C4-2B (cell line): Measurements from ENCODE around the gene NHSL1.

Experiments used
- H3K27ac ChIP-seq: fragments of 450-650 bp; 2 replicates; pipeline ENCODE4 v1.5.1; 2017
- ZFX ChIP-seq: fragments of 450-650 bp; IDR thresholded peaks from 2 replicates; pipeline ENCODE4 v1.6.1; 2017
- TF ChIP-seq, protein P1 (sequence below): fragments of 450-650 bp; conservative IDR thresholded peaks from 2 replicates; pipeline ENCODE4 v1.5.1; 2017; ENCODE audit warnings: mild to moderate bottlenecking

The NHSL1 gene

DNA sequence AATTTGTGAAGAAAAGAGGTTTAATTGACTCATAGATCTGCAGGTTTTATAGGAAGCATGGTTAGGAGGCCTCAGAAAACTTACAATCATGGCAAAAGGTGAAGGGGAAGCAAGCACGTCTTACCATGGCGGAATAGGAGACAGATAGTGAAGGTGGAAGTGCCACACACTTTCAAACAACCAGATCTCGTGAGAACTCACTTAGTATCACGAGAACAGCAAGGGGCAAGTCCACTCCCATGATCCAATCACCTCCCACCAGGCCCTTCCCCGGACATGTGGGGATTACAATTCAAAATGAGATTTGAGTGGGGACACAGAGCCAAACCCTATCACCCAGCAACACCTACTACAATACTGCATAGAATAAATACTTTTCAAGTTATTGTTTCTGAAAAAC lies 102.6 kb downstream of the NHSL1 start:
- H3K27ac ChIP-seq = no peak overlapping the region
- TF ChIP-seq ZFX = no peak
- TF ChIP-seq, protein P1, sequence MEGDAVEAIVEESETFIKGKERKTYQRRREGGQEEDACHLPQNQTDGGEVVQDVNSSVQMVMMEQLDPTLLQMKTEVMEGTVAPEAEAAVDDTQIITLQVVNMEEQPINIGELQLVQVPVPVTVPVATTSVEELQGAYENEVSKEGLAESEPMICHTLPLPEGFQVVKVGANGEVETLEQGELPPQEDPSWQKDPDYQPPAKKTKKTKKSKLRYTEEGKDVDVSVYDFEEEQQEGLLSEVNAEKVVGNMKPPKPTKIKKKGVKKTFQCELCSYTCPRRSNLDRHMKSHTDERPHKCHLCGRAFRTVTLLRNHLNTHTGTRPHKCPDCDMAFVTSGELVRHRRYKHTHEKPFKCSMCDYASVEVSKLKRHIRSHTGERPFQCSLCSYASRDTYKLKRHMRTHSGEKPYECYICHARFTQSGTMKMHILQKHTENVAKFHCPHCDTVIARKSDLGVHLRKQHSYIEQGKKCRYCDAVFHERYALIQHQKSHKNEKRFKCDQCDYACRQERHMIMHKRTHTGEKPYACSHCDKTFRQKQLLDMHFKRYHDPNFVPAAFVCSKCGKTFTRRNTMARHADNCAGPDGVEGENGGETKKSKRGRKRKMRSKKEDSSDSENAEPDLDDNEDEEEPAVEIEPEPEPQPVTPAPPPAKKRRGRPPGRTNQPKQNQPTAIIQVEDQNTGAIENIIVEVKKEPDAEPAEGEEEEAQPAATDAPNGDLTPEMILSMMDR = no peak

DNA sequence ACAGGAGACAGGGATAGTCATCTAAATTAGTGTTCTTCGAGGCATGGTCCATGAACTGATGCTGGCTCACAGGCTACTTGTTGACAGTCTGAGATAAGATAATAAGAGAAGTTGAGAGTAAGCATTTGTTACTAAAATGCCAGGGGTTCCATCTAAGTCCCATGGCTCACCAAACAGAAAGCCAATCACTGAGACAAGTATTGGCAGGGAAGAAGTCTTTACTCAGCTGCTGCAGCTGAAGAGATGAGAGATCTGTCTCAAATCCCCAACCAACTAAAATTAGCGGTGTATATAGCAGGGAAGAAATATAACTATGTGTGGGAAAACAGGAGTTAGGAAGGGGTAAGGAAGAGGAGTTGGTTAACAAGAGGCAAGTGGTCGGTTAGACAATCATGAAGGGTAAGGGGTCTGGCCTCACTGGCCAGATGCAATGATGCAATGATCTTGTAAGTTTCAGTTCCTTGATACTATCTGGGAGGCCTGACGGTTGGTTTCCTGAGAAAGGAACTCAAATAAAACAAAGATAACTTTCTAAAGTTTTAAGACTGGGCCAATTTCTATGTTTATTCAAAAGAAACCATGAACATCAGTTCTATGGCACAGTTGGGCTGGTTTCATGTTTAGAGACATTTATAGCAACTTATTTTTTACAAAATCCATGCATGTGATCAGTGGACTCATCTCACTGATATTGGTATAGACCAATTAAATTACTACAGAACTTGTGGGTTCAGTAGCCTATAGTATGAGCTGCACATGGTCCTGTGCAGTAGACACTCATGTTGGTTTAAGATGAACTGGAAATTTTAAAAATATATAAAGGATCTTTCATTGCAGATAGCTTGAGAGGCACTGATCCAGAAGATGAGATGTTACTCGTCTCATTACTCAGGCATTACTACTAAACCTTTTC lies 105.2 kb downstream of the NHSL1 start:
- TF ChIP-seq, protein P1 = no peak
- TF ChIP-seq ZFX = no peak
- H3K27ac ChIP-seq = no peak overlapping the region

- H3K27ac ChIP-seq = peak overlapping the region; percentile 24; the same call in 1 of the 2 replicates
- TF ChIP-seq, protein P1 = no peak
- TF ChIP-seq ZFX = no peak
Measured at GRCh38 chr6:138389551-138389950, 109.7 kb downstream of the NHSL1 start.

- TF ChIP-seq ZFX = no peak
- TF ChIP-seq, protein P1 = peak; percentile 31
- H3K27ac ChIP-seq = peak overlapping the region; percentile 94
Measured at GRCh38 chr6:138387577-138388368, 111.5 kb downstream of the NHSL1 start.

- H3K27ac ChIP-seq = peak overlapping the region; percentile 85
- no peak for TF ChIP-seq ZFX
- TF ChIP-seq, protein P1 = no peak
Measured at GRCh38 chr6:138386897-138387296, 112.4 kb downstream of the NHSL1 start.

DNA sequence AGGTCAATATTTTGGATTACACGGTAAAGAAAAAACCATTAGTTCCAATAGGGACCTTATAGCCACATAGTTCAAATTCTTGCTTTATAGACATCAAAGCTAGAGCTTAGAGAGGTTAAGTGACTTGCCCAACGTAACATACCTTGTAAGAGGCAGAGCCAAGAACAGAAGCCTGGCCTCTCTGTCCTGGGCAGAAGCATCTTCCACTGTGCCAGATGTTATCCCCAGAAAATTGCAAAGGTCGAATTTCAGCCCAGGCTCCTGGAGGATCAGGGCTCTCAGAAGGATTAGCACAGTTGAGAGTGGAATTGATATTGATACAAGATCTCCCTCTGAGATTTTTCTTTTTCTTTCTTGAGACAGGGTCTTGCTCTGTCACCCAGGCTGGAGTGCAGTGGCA lies 115.5 kb downstream of the NHSL1 start:
- TF ChIP-seq, protein P1 = no peak
- no peak for TF ChIP-seq ZFX
- H3K27ac ChIP-seq = peak overlapping the region; percentile 16; the same call in 1 of the 2 replicates
